Measurements from ENCODE around the gene PRRC1.

Gene PRRC1

DNA sequence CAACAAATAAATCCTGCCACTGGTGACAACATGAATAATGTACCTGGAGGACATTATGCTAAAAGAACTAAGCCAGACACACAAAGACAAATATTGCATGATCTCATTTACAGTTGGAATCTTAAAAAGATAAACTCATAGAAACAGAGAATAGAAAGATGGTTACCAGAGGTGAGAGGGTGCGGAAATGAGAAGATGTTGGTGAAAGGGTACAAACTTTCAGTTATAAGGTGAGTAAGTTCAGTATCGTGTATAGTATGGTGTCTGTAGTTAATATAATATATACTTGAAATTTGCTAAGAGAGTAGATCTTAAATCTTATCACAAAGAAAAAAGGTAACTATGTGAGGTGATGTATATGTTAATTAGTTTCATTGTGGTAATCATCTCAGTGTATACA lies 63.3 kb downstream of the PRRC1 start:
- DNase-seq (ENCODE audit: low spot score): no peak

- DNase-seq (ENCODE audit: low spot score): no peak
Measured at GRCh38 chr5:127581450-127581849, 64.0 kb downstream of the PRRC1 start.

DNA sequence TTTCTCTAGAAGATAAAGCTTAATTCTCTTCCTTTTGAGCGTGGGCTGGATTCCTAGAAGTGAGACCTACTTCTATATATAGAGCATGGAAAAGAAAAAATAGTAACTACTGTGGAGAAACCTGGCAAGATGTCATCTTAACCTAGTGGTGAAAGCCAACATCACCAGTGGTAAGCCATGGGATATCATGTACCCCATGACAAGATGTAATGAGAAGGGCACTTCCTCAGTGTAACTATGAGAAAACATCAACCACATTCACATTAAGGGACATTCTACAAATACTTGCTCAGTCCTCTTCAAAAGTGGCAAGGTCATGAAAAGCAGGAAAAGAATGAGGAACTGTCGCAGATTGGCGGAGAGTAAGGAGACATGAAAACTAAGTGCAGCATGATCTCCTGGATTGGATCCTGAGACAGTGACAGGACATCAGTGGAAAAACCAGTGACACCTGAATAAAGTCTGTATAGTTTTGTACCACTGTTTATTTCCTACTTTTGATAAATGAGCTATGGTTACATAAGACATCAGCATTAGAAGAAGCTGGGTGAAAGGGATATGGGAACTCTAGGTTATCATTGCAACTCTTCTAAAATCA lies 65.4 kb downstream of the PRRC1 start:
- DNase-seq (ENCODE audit: low spot score): no peak

GRCh38 chr5:127583866-127584265 lies 66.4 kb downstream of the PRRC1 start:
- DNase-seq (ENCODE audit: low spot score): no peak

- DNase-seq (ENCODE audit: low spot score): no peak
Measured at GRCh38 chr5:127585661-127586060, 68.2 kb downstream of the PRRC1 start.

DNA sequence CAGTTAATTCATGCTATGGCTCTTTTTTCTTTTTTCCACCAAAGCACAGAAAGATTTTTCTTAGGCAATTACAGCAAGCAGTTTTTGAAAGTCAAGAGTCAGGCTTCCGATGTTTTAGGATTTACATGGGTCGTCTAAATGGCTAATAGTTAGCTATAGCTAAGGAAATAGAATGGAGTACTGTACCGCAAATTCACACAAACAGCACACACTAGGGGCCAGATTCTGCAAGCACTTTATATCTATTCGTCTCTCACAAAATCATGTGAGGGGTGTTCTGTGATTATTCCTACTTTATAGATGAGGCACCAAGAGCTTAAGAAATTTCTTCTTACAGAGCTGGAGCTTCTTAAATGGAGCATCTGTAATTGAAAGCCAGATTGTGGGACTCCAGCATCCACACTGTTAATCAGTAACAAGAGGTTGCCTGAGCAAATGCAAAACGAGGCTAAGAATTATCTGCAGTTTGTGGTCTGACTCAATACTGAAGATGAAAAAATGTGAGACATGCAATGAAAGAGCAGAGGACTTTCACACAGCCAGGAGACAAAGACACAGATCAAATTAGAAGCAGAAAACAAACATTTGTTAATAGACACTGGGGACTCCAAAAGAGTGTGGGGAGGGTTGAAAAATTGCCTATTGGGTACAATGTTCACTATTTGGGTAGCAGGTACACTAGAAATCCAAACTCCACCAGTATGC lies 68.8 kb downstream of the PRRC1 start:
- no peak for DNase-seq (ENCODE audit: low spot score)

DNA sequence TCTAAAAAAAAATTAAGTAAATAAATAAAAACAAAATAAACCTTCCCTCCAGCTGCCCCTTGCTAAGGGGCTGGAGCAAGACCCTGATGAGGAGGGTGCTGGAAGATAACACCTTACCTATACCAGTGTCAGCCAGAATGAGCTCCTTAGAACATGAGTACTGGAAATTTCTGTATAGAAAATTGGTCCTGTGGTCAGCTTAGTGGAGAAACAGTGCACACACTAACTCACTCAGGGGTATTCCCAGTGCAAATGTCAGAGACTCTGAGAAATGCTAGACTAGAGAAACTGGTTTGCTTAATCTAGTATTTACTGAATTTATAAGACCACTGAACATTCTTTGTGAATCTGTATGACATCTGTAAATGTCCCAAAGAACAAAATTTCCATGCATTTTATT lies 69.4 kb downstream of the PRRC1 start:
- DNase-seq (ENCODE audit: low spot score): no peak

DNA sequence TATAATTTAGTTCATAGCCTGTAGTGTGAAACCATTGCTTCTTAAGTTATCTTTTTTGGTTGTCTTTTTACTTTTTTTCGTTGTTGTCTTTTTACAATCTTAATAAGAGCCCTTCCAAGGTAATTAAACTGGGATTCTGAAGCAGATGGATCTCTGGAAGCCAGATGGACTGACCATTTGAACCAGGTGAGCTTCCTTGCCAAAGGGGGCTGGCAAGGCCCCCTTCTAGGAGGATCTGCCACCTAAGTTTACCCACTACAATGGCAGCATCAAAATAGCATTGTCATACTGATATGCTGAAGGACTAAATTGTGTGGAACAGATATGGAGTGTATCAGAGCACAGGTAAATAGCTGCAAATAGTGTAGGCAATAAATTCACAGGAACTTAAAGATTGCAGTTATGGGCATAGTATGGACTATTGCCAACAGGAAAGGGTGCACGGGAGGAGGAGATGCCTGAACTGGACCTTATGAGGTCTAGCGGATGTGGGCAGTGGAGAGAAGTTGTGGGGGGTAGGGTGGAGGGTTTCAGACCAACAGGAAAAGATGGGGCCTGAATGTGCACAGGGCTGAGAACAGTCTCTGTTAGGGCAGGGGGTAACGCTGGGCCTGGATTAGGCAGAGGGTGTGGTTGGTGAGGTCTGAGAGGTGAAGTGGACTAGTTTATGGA lies 69.9 kb downstream of the PRRC1 start:
- DNase-seq (ENCODE audit: low spot score): no peak

DNA sequence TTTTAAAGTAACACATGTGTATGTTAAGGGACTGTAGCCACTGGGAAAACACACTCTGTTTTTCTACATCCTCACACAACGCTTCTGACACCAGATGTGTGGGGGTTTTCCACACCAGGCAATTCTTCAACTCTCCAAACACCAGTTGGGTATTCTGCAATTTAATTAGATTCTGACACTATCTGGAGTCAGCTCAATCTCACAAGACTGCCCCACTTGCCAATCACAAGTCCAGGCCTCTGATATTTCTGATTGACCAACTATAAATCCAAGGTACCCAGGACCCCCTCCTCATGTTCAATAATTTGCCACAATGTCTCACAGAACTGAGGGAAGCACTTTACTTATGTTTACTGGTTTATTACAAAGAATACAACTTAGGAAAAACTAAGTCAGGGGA lies 70.9 kb downstream of the PRRC1 start:
- DNase-seq (ENCODE audit: low spot score): no peak

DNA sequence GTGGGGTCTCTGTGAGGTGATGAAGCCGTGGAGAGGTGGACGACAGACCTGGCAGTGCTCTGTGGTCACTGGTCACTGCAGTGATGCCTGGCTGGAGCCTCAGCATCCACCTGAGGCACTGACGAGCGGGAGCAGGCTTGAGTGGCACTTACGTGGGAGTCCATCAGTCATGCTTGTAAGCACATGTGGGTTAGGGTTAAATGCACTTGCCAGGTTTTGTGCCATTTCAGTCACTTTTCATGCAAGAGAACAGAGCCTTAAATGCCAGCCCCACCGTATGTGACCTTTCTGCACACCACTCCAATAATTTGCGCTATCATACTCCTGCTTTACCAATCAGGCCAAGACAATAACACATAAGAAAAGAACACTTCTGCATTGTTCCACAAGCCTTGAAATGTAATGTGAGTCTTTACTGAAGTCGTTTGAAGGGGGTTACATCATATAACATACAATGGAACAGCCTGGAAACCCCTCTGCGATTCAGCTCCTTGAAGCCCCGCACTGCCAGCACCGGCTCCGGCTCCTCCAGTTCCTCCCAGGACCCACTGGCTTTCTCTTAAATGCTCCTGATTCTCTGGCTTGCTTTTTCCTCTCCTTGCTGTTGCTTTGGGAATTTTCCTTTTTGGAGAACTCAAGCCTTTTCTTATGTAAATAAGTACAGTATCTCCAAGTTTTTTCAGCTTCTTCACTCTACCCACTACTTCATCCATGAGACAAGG lies 72.0 kb downstream of the PRRC1 start:
- no peak for DNase-seq (ENCODE audit: low spot score)

- DNase-seq (ENCODE audit: low spot score): no peak
Measured at GRCh38 chr5:127590156-127590722, 72.8 kb downstream of the PRRC1 start.

- no peak for DNase-seq (ENCODE audit: low spot score)
Measured at GRCh38 chr5:127595484-127596368, 78.3 kb downstream of the PRRC1 start.

GRCh38 chr5:127596501-127596900 lies 79.1 kb downstream of the PRRC1 start:
- no peak for DNase-seq (ENCODE audit: low spot score)

DNA sequence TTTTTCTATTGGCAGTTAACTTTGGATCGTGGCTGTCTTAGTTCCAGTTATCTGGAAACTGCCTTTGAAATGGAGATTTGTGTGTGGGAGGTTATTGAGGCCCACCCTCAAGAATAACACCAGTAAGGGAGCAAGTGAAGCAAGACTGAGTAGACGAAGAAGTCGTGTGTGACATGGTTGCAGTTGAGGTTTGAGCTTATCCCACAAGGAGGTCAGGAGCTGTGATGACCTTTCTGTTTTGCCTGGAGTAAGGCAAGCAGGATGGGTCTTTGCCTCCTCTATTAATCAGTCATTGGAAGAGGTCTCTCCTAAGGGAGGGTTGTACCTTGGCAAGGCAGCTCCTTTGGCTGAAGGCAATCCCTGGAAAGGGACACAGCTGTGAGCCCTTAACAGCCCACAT lies 81.9 kb downstream of the PRRC1 start:
- DNase-seq (ENCODE audit: low spot score): no peak

DNA sequence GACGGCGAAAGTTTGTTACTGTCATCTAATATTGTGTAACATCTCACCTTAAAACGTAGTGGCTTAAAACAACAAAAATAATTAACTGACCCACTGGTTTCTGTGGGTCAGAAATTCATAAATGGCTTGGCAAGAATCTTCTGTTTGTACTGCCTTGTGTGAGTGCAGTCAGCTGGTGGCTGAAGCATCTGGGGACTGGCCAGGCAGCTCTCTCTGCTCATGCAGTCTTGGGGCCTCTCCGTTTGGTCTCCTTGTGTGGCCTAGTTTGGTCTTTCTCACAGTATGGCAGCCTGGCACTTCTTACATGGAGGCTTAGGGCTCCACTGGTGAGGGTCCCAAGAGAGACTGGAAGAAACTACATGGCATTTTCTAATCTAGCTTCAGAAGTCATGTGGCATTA lies 82.4 kb downstream of the PRRC1 start:
- DNase-seq (ENCODE audit: low spot score): no peak

- no peak for DNase-seq (ENCODE audit: low spot score)
Measured at GRCh38 chr5:127601111-127601510, 83.7 kb downstream of the PRRC1 start.

DNA sequence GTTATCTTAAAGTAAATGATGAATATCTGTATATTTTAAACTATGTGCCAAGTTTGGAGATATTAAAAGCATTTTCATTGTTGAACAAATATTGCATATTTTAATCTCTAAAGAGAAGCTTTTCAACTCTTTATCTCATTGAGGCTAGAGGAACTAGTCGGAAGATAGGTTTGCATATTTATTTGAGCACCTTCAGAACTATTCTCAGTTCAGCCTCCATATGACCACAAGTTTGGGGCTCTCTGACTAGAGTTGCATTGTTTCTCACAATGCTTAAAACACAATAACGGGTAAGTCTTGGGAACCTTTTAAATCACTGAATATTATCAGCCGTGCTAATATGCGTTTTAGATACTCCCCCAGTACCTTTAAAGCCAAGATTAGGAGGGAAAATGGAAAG lies 84.2 kb downstream of the PRRC1 start:
- no peak for DNase-seq (ENCODE audit: low spot score)

- DNase-seq (ENCODE audit: low spot score): no peak
Measured at GRCh38 chr5:127602481-127602880, 85.0 kb downstream of the PRRC1 start.

DNA sequence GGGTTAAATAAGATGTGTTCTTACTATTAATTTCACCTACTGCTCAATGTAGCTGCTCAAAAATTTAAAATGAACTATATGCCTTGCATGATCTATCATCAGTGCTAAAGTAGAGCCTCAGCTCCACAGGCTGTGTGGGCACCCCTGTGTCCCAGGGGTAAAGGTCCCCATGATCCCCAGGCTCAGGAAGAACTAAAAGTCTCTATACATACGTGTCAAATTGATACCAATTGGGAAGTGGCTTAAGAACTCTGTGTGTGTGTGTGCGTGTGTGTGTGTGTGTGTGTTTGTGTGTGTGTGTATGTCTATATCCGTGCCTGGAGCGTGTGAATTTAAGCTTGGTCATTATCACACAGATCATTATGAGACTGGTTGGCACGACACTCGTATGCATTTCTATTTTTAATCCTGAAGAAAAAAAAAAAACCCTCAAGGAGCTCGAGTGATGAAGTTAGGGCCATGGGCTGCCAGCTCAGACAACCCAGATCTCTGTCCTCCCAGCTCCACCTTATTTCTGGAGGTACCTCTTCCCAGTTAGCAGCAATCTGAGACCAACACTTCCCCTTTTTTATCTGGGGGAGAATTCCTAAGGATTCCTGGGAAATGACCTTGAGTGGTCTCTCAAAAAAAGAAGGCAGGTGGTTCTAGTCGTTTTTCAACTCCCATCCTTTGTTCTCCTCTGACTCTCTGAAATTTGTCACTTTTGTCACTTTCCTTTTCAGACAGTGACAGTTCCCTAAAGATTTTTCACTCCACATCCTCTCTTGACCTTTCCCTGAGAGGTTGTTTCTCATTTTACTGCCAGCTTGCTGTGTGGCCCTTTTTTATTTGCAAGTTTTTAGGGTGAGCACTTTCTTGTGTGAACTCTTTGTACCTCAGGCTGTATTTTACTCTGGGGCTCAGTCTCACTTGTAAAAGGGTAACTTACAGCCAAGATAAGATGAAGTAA lies 85.7 kb downstream of the PRRC1 start:
- DNase-seq (ENCODE audit: low spot score): no peak

Data from HuH-7.5 (cell line).